ENCODE data around the gene PXMP4.

Gene PXMP4

DNA sequence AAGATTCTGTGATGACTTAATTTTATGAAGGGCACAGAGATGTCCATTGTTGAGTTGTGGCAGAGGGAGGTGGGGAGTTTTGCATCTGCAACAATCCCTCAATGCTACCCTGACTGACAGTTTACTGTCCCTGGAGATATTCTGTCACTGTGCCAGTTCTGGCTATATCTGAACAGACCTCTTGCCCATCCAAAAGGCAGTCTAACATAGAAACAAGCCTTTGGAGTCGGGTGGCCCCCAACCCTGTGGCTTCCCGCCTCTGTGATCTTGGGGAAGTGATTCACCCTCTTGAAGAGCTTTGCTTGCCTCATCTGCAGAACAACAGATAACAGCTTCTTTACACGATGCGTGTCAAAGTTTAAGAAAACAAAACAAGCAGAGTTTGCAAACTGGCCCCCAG lies 30.1 kb downstream of the PXMP4 start:
- DNase-seq, result peak in 2 of 3 experiments; percentile 42
- H3K27ac Mint-ChIP-seq, result peak overlapping the region; percentile 75 to 78

DNA sequence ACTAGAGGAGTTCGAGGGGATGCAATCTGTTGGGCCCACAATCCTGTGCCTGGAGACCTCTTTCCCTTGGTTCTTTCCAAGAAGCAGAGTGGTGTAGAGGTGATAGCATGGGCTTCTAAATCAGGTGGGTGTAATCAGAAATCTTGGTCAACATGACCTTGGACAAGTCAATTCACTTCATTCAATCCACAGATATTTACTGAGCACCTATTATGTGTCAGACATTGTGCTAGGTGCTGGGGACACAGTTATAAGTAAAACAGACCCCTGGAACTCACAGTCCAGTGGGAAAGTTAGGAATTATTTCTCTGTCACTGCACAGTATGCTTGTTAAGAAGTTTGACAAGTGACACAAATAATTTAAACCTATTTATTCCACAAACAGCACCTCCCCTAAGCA lies 30.6 kb downstream of the PXMP4 start:
- ATAC-seq (replicated peaks), result no peak
- Mint-ChIP-seq H3K4me3 (peak overlapping the region in 1 of 2 donors; percentile 56), H3K36me3 (ENCODE audit: insufficient read depth) (peaks cover 6% of the 10 kb centered on the region), H3K27me3 (no peaks in the 10 kb centered on the region), H3K27ac (peak overlapping the region in 1 of 2 donors; percentile 78), H3K9me3 (no peaks in the 10 kb centered on the region), H3K4me1 (ENCODE audit: low read depth in 2 of 2) (peaks cover 13 to 24% of the 10 kb centered on the region in 2 donors)
- no peak for DNase-seq

More for the DNA sequence above, 30.1 kb downstream of the PXMP4 start:
- Mint-ChIP-seq H3K27me3 (no peaks in the 10 kb centered on the region), H3K36me3 (ENCODE audit: insufficient read depth) (peaks cover 6% of the 10 kb centered on the region), H3K9me3 (no peaks in the 10 kb centered on the region), H3K4me3 (peak overlapping the region; percentile 56 to 57), H3K4me1 (ENCODE audit: low read depth in 2 of 2) (peaks cover 13 to 21% of the 10 kb centered on the region in 2 donors)
- ATAC-seq (replicated peaks), result peak; percentile 46

- peak overlapping the region in 1 of 2 donors; percentile 63 for H3K27ac Mint-ChIP-seq
- H3K36me3 Mint-ChIP-seq (ENCODE audit: insufficient read depth), result peaks cover 6% of the 10 kb centered on the region
- DNase-seq, result no peak
- H3K4me3 Mint-ChIP-seq, result no peak overlapping the region
- no peaks in the 10 kb centered on the region for H3K27me3 Mint-ChIP-seq
- ATAC-seq (replicated peaks), result no peak
- H3K4me1 Mint-ChIP-seq (ENCODE audit: low read depth in 2 of 2), result peaks cover 13 to 24% of the 10 kb centered on the region in 2 donors
- no peaks in the 10 kb centered on the region for H3K9me3 Mint-ChIP-seq
These were observed 31.1 kb downstream of the PXMP4 start for GRCh38 chr20:33688938-33689424.

DNA sequence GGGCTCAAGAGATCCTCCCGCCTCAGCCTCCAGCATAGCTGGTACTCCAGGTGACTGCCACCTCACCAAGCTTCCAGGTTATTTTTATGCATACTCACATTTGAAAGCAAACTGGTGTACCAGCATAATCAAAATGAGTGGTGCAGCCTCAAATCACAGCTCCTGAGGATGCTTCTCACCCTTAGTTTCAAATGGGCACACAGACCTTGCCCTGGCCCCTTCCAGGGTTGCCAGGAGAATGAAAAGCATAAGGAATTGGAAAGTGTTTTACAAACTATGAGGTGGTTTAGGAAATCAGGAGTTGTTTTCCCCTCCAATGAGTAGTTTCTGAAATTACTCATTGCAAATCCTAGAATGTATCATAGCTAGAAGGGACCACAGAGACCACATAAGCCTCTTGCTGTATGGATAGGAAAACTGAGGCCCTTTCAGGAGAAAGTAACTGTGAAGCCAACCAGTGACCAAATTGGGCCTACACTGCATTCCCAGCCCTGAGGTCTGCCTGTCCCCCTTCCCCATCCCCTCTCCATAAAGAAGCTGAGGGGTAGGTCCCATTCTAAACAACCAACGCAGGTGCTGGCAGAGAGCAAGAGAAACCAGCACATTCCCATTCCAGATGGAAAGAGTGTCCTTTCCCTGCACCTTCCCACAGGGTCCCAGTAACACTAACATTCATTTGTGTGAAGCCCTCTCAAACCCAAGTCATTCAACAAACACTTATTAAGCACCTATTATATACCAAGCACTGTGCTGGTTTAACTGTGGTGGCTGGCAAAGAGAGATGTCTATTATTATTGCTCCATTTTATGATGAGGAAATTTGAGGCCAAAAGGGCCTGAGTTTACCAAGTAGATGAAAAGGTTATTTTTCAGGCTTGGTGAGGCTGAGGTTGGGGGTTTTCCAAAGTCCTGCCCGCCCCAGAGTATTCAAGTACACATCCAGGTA lies 31.8 kb downstream of the PXMP4 start:
- H3K36me3 Mint-ChIP-seq (ENCODE audit: insufficient read depth), result peaks cover 6% of the 10 kb centered on the region
- DNase-seq (no peak), ATAC-seq (replicated peaks) (no peak)
- H3K9me3 Mint-ChIP-seq, result no peaks in the 10 kb centered on the region
- peak overlapping the region in 1 of 2 donors; percentile 63 for H3K27ac Mint-ChIP-seq
- no peaks in the 10 kb centered on the region for H3K27me3 Mint-ChIP-seq
- no peak overlapping the region for H3K4me3 Mint-ChIP-seq
- peaks cover 13 to 24% of the 10 kb centered on the region in 2 donors for H3K4me1 Mint-ChIP-seq (ENCODE audit: low read depth in 2 of 2)

GRCh38 chr20:33687370-33687915 lies 32.7 kb downstream of the PXMP4 start:
- H3K4me3 Mint-ChIP-seq, result peak overlapping the region; percentile 64 to 79
- no peaks in the 10 kb centered on the region for H3K9me3 Mint-ChIP-seq
- no peak for ATAC-seq (replicated peaks)
- DNase-seq, result no peak
- peaks cover 13 to 24% of the 10 kb centered on the region in 2 donors for H3K4me1 Mint-ChIP-seq (ENCODE audit: low read depth in 2 of 2)
- peaks cover 6% of the 10 kb centered on the region for H3K36me3 Mint-ChIP-seq (ENCODE audit: insufficient read depth)
- H3K27ac Mint-ChIP-seq, result peak overlapping the region in 1 of 2 donors; percentile 90
- H3K27me3 Mint-ChIP-seq, result no peaks in the 10 kb centered on the region

- H3K27ac Mint-ChIP-seq, result peak overlapping the region; percentile 1 to 90
- H3K4me3 Mint-ChIP-seq, result peak overlapping the region; percentile 64 to 79
- peaks cover 6% of the 10 kb centered on the region for H3K36me3 Mint-ChIP-seq (ENCODE audit: insufficient read depth)
- ATAC-seq (replicated peaks) (no peak), DNase-seq (no peak)
- H3K4me1 Mint-ChIP-seq (ENCODE audit: low read depth in 2 of 2), result peaks cover 13 to 25% of the 10 kb centered on the region in 2 donors
- H3K27me3 Mint-ChIP-seq, result no peaks in the 10 kb centered on the region
- H3K9me3 Mint-ChIP-seq, result no peaks in the 10 kb centered on the region
These were observed 33.1 kb downstream of the PXMP4 start for GRCh38 chr20:33686984-33687366.

DNA sequence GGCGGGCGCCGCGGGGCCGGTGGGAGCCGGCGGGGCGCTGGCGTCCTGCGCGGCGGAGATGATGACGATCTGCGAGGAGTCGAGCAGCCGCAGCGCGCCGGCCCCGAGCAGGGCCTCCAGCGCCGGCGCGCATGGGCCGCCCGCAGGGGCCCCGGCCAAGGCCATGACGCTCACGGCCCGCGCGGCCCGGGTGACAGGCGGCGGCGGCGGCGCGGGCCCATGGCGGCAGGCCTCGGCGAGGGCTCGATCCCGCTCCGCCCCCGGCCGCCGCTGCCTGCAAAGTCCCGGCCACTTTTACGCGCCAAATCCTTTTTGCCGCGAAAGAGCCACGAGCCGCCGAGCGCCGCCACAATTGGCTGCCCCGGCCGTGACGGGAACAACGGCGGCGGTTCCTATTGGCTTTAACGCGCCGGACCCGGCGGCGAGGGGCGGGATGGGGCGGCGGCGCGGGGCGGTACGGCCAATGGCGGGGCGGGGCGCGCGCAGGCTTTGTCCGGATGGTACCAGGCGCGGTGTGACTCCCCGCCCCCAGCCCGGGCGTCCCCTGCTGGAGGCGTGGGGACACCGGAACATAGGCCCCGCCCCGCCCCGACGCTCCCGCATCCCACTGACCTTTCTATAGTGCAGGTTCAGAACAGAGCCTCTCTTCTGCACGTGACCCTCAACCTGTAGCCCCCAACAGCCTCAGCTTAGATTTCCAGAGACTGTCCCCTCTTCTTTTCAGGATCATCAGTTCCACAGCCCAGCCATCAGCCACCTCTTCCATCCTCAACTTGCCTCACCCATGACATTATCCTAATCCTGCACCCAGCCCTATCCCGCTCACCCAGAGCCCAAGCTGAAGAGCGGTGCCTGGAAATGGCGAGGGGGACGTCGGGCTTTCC lies 33.8 kb downstream of the PXMP4 start, which contains the start of gene E2F1:
Gene E2F1 (minus strand): TSS at position 286 of the 884 bp plus-strand sequence. CDS start 121 bp downstream, at position 165.
- peaks cover 9% of the 10 kb centered on the region for H3K36me3 Mint-ChIP-seq (ENCODE audit: insufficient read depth)
- ATAC-seq (replicated peaks) (peak; percentile 92), DNase-seq (peak; percentile 92 to 95 (median 92))
- peaks cover 13 to 28% of the 10 kb centered on the region in 2 donors for H3K4me1 Mint-ChIP-seq (ENCODE audit: low read depth in 2 of 2)
- peak within 1 kb of the TSS; percentile 1 to 90 for H3K27ac Mint-ChIP-seq
- no peaks in the 10 kb centered on the region for H3K27me3 Mint-ChIP-seq
- H3K9me3 Mint-ChIP-seq, result no peaks in the 10 kb centered on the region
- H3K4me3 Mint-ChIP-seq, result peak within 1 kb of the TSS; percentile 64 to 79

GRCh38 chr20:33685328-33686099 lies 34.6 kb downstream of the PXMP4 start:
- peak overlapping the region in 1 of 2 donors; percentile 51 for H3K27ac Mint-ChIP-seq
- peaks cover 15 to 24% of the 10 kb centered on the region in 2 donors for H3K4me1 Mint-ChIP-seq (ENCODE audit: low read depth in 2 of 2)
- DNase-seq (no peak), ATAC-seq (replicated peaks) (peak; percentile 25)
- peak overlapping the region; percentile 63 to 70 for H3K4me3 Mint-ChIP-seq
- H3K27me3 Mint-ChIP-seq, result no peaks in the 10 kb centered on the region
- H3K9me3 Mint-ChIP-seq, result no peaks in the 10 kb centered on the region
- peaks cover 9% of the 10 kb centered on the region for H3K36me3 Mint-ChIP-seq (ENCODE audit: insufficient read depth)

DNA sequence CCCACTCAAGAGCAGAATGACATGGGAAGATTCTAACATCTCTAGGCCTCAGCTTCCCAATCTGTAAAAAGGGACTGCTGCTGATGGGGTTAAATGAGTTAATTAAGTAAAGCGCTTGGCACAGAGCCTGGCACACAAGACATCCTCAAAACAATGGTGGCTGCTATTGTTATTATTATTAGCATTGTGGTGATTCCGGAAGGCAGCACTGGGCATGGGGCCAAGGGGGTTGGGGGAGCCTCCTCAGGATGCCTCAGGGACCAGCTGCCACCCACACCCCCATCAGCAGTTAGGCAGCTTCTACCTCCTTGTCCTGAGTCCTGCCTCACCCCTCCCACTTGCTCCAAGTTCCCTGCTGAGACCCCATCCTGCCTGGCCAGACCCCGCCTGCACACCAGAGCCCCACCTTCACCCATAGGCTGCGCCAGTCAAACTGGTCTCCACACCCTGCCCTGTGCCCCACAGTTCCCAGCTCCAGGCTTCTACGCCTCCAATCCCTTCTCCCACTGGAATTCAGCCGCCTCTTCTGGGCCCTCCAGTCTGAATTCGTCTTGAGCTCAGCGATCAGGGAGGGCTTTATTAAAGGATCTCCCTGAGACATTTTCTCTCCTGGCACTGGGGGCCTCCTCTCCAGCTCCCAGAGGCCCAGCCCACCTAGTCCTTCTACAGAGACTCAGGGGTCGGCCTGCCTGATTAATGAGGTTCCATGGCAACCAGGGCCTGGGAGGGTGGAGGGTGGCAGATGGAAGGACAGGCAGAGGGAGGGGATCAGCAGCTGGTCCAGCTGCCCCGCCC lies 35.4 kb downstream of the PXMP4 start:
- Mint-ChIP-seq H3K4me3 (peak overlapping the region; percentile 63 to 70), H3K36me3 (ENCODE audit: insufficient read depth) (peaks cover 9% of the 10 kb centered on the region), H3K9me3 (no peaks in the 10 kb centered on the region), H3K4me1 (ENCODE audit: low read depth in 2 of 2) (peaks cover 17 to 20% of the 10 kb centered on the region in 2 donors), H3K27me3 (no peaks in the 10 kb centered on the region), H3K27ac (peak overlapping the region in 1 of 2 donors; percentile 51)
- ATAC-seq (replicated peaks) (no peak), DNase-seq (no peak)

DNA sequence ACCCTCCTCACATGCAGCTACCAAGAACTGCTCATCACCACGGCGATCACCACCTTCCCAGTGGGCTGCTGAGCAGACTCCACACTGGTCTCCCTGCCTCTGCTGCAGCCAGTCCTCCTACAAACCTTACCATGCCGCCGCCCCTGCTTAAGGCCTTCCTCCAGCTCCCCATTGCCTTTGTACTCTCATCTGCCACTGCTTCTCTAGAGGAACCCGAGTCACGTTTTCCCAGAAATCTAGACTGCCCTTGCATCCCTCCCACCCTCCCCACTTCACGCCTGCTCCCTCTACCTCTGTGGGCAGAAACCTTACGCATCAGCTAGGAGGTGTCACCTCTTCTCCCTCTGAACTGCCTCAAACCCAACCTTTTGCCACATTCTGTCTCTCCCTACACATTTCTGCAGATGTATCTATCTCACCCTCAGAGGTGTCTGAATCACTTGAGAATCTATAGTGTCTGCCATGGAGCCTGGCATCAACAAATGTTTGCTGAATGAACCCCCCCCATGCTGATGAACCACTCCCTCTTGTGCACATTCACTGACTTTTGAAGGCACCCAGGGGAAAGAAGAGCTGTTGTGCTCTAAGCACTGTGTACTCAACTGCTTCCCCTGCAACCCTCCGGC lies 38.3 kb downstream of the PXMP4 start:
- H3K36me3 Mint-ChIP-seq (ENCODE audit: insufficient read depth), result peaks cover 9% of the 10 kb centered on the region
- H3K27me3 Mint-ChIP-seq, result no peaks in the 10 kb centered on the region
- no peaks in the 10 kb centered on the region for H3K9me3 Mint-ChIP-seq
- no peak overlapping the region for H3K4me3 Mint-ChIP-seq
- H3K4me1 Mint-ChIP-seq (ENCODE audit: low read depth in 2 of 2), result peaks cover 24 to 28% of the 10 kb centered on the region in 2 donors
- ATAC-seq (replicated peaks) (no peak), DNase-seq (no peak)
- peak overlapping the region in 1 of 2 donors; percentile 6 for H3K27ac Mint-ChIP-seq

DNA sequence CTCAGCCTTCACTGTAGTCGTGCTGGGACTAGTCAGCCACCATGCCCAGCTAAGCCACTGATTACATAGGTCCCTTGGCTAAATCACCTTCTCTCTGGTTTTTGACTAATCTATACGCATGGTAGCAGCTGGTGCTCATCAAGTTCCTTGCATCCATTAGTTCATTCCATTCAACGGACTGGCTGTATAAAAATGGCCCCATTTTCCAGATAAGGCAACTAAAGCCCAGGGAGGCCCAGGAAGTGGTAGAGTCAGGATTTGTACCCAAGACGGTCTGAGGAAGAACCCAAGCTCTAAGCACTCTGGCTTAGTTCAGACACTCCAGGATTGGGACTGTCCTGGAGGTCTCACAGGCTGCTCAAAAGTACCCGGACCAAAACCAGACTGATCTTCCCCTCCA lies 38.8 kb downstream of the PXMP4 start:
- DNase-seq (no peak), ATAC-seq (replicated peaks) (no peak)
- H3K4me3 Mint-ChIP-seq, result no peak overlapping the region
- no peaks in the 10 kb centered on the region for H3K27me3 Mint-ChIP-seq
- peaks cover 7% of the 10 kb centered on the region for H3K36me3 Mint-ChIP-seq (ENCODE audit: insufficient read depth)
- no peak overlapping the region for H3K27ac Mint-ChIP-seq
- no peaks in the 10 kb centered on the region for H3K9me3 Mint-ChIP-seq
- H3K4me1 Mint-ChIP-seq (ENCODE audit: low read depth in 2 of 2), result peaks cover 20 to 24% of the 10 kb centered on the region in 2 donors

Data from effector memory CD8-positive, alpha-beta T cell (primary cell).